HCT116 (cell line): Measurements from ENCODE around the gene ADCK1. TPM values are rescaled to one million over a fixed set of nuclear protein-coding genes. Genes with fewer than 3 reads are reported as not detected.

ENCODE experiments used
- ATAC-seq: fragments of 200-7000 bp; cut with Tn5 transposase; 2 replicates; pipeline ENCODE4 v1.9.1; 2020; ENCODE audit warnings: mild to moderate bottlenecking, moderate library complexity
- BruUV-seq: library from RNA; stranded (reverse); fragments of 400-500 nt; replicated peaks from 2 replicates; lab custom pipeline; 2021; lab: Mats Ljungman, UMichigan
- CTCF ChIA-PET: fragments of 300-600 bp; sonication (Branson Sonifier 250); formaldehyde crosslinking; loops from one replicate; lab custom pipeline; 2021; ENCODE audit warnings: antibody characterized with exemption; lab: Charles Lee
- POLR2A ChIA-PET: fragments of 300-600, 350-600 bp; sonication (Branson Sonifier 250); formaldehyde crosslinking; loops from one replicate; lab custom pipeline; 2021; ENCODE audit warnings: antibody characterized with exemption; lab: Charles Lee
- RAD21 ChIA-PET, 2 experiments: fragments of 300-600 bp; sonication (Branson Sonifier 250); formaldehyde crosslinking; loops; one replicate each; lab custom pipeline; 2023; ENCODE audit warnings: low total read pairs in 2 of 2; ENCODE audit not compliant: uncharacterized antibody in 2 of 2, unreplicated experiment in 2 of 2, low non-redundant PET in 1 of 2; lab: Charles Lee
- DNase-seq: peaks from one replicate; pipeline ENCODE4 v3.0.0-alpha.2; 2010; ENCODE audit warnings: low read depth, low spot score
- H2AFZ ChIP-seq: fragments of 200-600 bp; shearing (Covaris generic), sonication (generic); 2 replicates; pipeline ENCODE4 v1.6.1; 2017; ENCODE audit warnings: low read depth, mixed run types, mixed read lengths, antibody characterized with exemption, low read length; ENCODE audit not compliant: poor library complexity, severe bottlenecking
- H3K27ac ChIP-seq: 2 replicates; pipeline ENCODE4 v1.5.1; 2012; ENCODE audit warnings: low read depth, low read length
- H3K27me3 ChIP-seq: fragments of 200-600 bp; sonication (generic); 2 replicates; pipeline ENCODE4 v1.6.1; 2016; ENCODE audit warnings: mixed run types, low read length, mixed read lengths; ENCODE audit not compliant: insufficient read depth
- H3K36me3 ChIP-seq, 2 experiments: fragments of 200-500 bp in 1 of 2; fragments of 200-600 bp in 1 of 2; sonication (Bioruptor generic) in 1 of 2; sonication (generic) in 1 of 2; 2 replicates each; pipeline versions ENCODE4 v1.5.1 to v1.6.1; 2014 to 2016; ENCODE audit warnings: low read length in 2 of 2, inconsistent platforms in 1 of 2, mixed read lengths in 1 of 2, mixed run types in 1 of 2; ENCODE audit not compliant: insufficient read depth in 2 of 2, control insufficient read depth in 1 of 2
- H3K4me1 ChIP-seq, 2 experiments: fragments of 200-600 bp in 1 of 2; sonication (generic) in 1 of 2; 2 replicates each; pipeline versions ENCODE4 v1.5.1 to v1.6.1; 2012 to 2017; ENCODE audit warnings: low read length in 2 of 2, inconsistent platforms in 1 of 2, mild to moderate bottlenecking in 1 of 2, mixed read lengths in 1 of 2, mixed run types in 1 of 2, moderate library complexity in 1 of 2; ENCODE audit not compliant: insufficient read depth in 2 of 2, control insufficient read depth in 1 of 2
- H3K4me2 ChIP-seq: fragments of 200-600 bp; sonication (generic); 2 replicates; pipeline ENCODE4 v1.6.1; 2017; ENCODE audit warnings: mixed run types, low read length, mixed read lengths
- H3K4me3 ChIP-seq, 2 experiments: fragments of 200-600 bp in 1 of 2; sonication (generic) in 1 of 2; replicated peaks in 1 of 2; 2 replicates each; pipeline ENCODE4 v1.5.1; 2011 to 2016; ENCODE audit warnings: low read length in 2 of 2, control low read depth in 1 of 2, low read depth in 1 of 2, mild to moderate bottlenecking in 1 of 2, mixed read lengths in 1 of 2, mixed run types in 1 of 2
- H3K79me2 ChIP-seq: fragments of 200-600 bp; sonication (generic); 2 replicates; pipeline ENCODE4 v1.6.1; 2017; ENCODE audit warnings: mild to moderate bottlenecking, mixed run types, low read length, moderate library complexity, mixed read lengths; ENCODE audit not compliant: insufficient read depth
- H3K9ac ChIP-seq: fragments of 200-600 bp; sonication (generic); 2 replicates; pipeline ENCODE4 v1.6.1; 2016; ENCODE audit warnings: low read length, mixed read lengths
- H3K9me2 ChIP-seq: fragments of 200-600 bp; sonication (generic), shearing (Covaris generic); 2 replicates; pipeline ENCODE4 v1.6.1; 2017; ENCODE audit warnings: mixed run types, mild to moderate bottlenecking, moderate library complexity; ENCODE audit not compliant: insufficient read depth
- H3K9me3 ChIP-seq, 2 experiments: fragments of 200-500 bp in 1 of 2; fragments of 200-600 bp in 1 of 2; sonication (Bioruptor generic) in 1 of 2; sonication (generic) in 1 of 2; 2 replicates each; pipeline ENCODE4 v1.6.1; 2014 to 2017; ENCODE audit warnings: low read length in 2 of 2, mixed read lengths in 2 of 2, inconsistent platforms in 1 of 2, low read depth in 1 of 2, mild to moderate bottlenecking in 1 of 2, mixed run types in 1 of 2, moderate library complexity in 1 of 2; ENCODE audit not compliant: control insufficient read depth in 1 of 2, insufficient read depth in 1 of 2
- H4K20me1 ChIP-seq: fragments of 200-600 bp; sonication (generic), shearing (Covaris generic); 2 replicates; pipeline ENCODE4 v1.6.1; 2017; ENCODE audit warnings: mixed run types, mild to moderate bottlenecking, moderate library complexity; ENCODE audit not compliant: insufficient read depth
- CEBPB ChIP-seq: IDR thresholded peaks from 2 replicates; pipeline ENCODE4 v1.6.1; 2012; ENCODE audit warnings: low read depth
- EGR1 ChIP-seq: IDR thresholded peaks from 2 replicates; pipeline ENCODE4 v1.6.1; 2012; ENCODE audit warnings: low read depth
- ELF1 ChIP-seq: IDR thresholded peaks from 2 replicates; pipeline ENCODE4 v1.6.1; 2012; ENCODE audit warnings: low read depth, borderline replicate concordance
- RAD21 ChIP-seq: IDR thresholded peaks from 2 replicates; pipeline ENCODE4 v1.6.1; 2012; ENCODE audit warnings: low read depth, mild to moderate bottlenecking
- SP1 ChIP-seq: IDR thresholded peaks from 2 replicates; pipeline ENCODE4 v1.6.1; 2012; ENCODE audit warnings: low read depth
- SRF ChIP-seq: IDR thresholded peaks from 2 replicates; pipeline ENCODE4 v1.6.1; 2012; ENCODE audit warnings: low read depth
- ZNF274 ChIP-seq: fragments of 200-500 bp; sonication (Bioruptor generic); IDR thresholded peaks from 2 replicates; pipeline ENCODE4 v1.6.1; 2014; ENCODE audit warnings: mild to moderate bottlenecking, low read depth, low read length, inconsistent platforms
- intact Hi-C: fragments of 100-400 bp; cut with micrococcal nuclease; formaldehyde crosslinking; loops from 2 replicates; pipeline ENCODE4 v1.10.0; 2022
- total RNA-seq: library from RNA; stranded (reverse); gene quantifications from one replicate; pipeline ENCODE4 v1.2.1, GENCODE V29; 2021; ENCODE audit not compliant: unreplicated experiment
- TF ChIP-seq, protein P1 (sequence below): IDR thresholded peaks from 2 replicates; pipeline ENCODE4 v1.6.1; 2012
- TF ChIP-seq, protein P2 (sequence below): IDR thresholded peaks from 2 replicates; pipeline ENCODE4 v1.6.1; 2012
- TF ChIP-seq, protein P3 (sequence below): IDR thresholded peaks from 2 replicates; pipeline ENCODE4 v1.6.1; 2012; ENCODE audit warnings: low read depth

Gene ADCK1
- total RNA-seq, 1 experiment from 2014 or later, result 6.0 TPM

DNA sequence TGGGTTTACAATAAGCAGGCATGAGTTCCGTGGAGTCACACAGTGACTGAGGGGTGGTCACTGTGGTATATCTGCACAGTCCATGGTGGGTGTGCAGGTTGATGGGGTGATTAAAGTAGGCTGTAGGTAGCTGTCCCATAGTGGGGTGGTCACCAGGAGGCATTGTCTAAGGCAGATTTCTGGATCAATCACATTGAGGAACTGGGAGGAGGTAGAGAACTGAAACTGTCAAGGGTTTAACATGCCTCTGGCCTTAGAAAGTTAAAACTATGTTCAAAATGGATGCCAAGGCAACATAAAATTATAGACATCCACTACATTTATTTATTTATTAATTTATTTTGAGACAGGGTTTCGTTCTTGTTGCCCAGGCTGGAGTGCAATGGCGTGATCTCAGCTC, 8.3 kb downstream of the ADCK1 start:
- POLR2A ChIA-PET, result no interaction called here
- Histone ChIP-seq H3K36me3 (no peaks in the 10 kb centered on the region), H3K4me1 (no peaks in the 10 kb centered on the region), H2AFZ (no peak overlapping the region), H3K9me3 (no peaks in the 10 kb centered on the region), H3K27me3 (no peaks in the 10 kb centered on the region), H3K4me3 (no peak overlapping the region), H3K79me2 (no peaks in the 10 kb centered on the region), H3K9ac (no peak overlapping the region), H3K9me2 (no peaks in the 10 kb centered on the region), H3K27ac (no peak overlapping the region), H4K20me1 (no peaks in the 10 kb centered on the region), H3K4me2 (no peak overlapping the region)
- intact Hi-C loops, result no loop called here
- no TSS peak for BruUV-seq
- RAD21 ChIA-PET, result no interaction called here
- DNase-seq (no peak), ATAC-seq (no peak)
- CTCF ChIA-PET, result no interaction called here
- TF ChIP-seq, protein P1, sequence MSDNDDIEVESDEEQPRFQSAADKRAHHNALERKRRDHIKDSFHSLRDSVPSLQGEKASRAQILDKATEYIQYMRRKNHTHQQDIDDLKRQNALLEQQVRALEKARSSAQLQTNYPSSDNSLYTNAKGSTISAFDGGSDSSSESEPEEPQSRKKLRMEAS, result no peak
- TF ChIP-seq, protein P2, sequence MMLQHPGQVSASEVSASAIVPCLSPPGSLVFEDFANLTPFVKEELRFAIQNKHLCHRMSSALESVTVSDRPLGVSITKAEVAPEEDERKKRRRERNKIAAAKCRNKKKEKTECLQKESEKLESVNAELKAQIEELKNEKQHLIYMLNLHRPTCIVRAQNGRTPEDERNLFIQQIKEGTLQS, result no peak
- TF ChIP-seq ZNF274, result no peak
- TF ChIP-seq SP1, result no peak
- no peak for TF ChIP-seq RAD21
- no peak for TF ChIP-seq CEBPB

DNA sequence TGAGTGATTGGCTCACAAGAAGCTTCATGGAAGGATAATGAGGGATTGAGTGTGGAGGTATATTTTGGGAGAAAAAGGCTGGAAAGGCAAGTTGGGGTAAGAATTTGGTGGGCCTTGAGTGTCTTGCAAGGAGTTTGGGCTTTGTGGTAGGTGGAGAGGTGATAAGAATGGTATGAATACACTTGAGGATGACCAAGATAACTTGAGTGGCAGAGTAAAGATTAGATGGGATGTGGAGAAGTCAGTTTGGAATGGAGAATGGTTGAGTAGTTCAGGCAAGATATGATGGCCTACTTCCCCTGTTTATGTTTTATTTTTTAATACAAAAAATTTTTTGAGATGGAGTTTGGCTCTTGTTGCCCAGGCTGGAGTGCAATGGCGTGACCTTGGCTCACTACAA, 9.1 kb downstream of the ADCK1 start:
- no peaks in the 10 kb centered on the region for H4K20me1 ChIP-seq
- H3K27me3 ChIP-seq, result no peaks in the 10 kb centered on the region
- no peak overlapping the region for H3K4me2 ChIP-seq
- H3K9ac ChIP-seq, result no peak overlapping the region
- TF ChIP-seq CEBPB, result no peak
- TF ChIP-seq EGR1, result no peak
- TF ChIP-seq, protein P2, result no peak
- TF ChIP-seq, protein P3, sequence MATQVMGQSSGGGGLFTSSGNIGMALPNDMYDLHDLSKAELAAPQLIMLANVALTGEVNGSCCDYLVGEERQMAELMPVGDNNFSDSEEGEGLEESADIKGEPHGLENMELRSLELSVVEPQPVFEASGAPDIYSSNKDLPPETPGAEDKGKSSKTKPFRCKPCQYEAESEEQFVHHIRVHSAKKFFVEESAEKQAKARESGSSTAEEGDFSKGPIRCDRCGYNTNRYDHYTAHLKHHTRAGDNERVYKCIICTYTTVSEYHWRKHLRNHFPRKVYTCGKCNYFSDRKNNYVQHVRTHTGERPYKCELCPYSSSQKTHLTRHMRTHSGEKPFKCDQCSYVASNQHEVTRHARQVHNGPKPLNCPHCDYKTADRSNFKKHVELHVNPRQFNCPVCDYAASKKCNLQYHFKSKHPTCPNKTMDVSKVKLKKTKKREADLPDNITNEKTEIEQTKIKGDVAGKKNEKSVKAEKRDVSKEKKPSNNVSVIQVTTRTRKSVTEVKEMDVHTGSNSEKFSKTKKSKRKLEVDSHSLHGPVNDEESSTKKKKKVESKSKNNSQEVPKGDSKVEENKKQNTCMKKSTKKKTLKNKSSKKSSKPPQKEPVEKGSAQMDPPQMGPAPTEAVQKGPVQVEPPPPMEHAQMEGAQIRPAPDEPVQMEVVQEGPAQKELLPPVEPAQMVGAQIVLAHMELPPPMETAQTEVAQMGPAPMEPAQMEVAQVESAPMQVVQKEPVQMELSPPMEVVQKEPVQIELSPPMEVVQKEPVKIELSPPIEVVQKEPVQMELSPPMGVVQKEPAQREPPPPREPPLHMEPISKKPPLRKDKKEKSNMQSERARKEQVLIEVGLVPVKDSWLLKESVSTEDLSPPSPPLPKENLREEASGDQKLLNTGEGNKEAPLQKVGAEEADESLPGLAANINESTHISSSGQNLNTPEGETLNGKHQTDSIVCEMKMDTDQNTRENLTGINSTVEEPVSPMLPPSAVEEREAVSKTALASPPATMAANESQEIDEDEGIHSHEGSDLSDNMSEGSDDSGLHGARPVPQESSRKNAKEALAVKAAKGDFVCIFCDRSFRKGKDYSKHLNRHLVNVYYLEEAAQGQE, result no peak
- no peak for TF ChIP-seq ELF1
- TF ChIP-seq SRF, result no peak
- CTCF ChIA-PET, result no interaction called here
- no TSS peak for BruUV-seq
- intact Hi-C loops, result no loop called here
- DNase-seq (no peak), ATAC-seq (no peak)
- POLR2A ChIA-PET, result no interaction called here
- no peaks in the 10 kb centered on the region for H3K36me3 ChIP-seq
- H3K4me3 ChIP-seq, result no peak overlapping the region
- RAD21 ChIA-PET, result no interaction called here
- no peak overlapping the region for H2AFZ ChIP-seq
- no peaks in the 10 kb centered on the region for H3K79me2 ChIP-seq
- no peaks in the 10 kb centered on the region for H3K9me3 ChIP-seq
- no peaks in the 10 kb centered on the region for H3K4me1 ChIP-seq
- no peak overlapping the region for H3K27ac ChIP-seq
- no peaks in the 10 kb centered on the region for H3K9me2 ChIP-seq
